ENCODE measurements around the gene STXBP5L.
"Not testable (repeated sequence)": the region's sequence is repeated elsewhere in the genome, so short reads cannot be mapped to it uniquely, and the experiment has no call there.

STXBP5L gene

GRCh38 chr3:121232309-121233225 lies 324.6 kb downstream of the STXBP5L start:
- DNase-seq = no peak

DNA sequence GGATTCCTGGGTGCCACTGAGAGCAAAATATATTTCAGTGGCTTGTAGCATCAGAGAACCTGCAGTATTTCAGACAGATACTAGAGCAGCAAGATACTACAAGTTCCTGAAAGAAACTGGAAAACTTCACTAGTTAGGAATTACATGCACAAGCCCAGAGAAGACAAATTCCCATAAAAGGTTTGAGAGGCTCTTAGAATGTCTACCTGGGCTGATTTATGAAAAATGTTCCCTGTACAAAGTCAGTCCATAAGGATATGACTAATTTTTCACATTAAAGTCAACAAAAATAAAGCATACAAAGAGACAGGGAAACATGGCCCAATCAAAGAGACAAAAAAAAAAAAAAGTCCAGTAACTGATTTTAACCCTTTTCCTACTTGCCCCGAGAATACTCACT lies 335.2 kb downstream of the STXBP5L start:
- no peak for DNase-seq

GRCh38 chr3:121252676-121253075 lies 344.7 kb downstream of the STXBP5L start:
- DNase-seq = no peak

DNA sequence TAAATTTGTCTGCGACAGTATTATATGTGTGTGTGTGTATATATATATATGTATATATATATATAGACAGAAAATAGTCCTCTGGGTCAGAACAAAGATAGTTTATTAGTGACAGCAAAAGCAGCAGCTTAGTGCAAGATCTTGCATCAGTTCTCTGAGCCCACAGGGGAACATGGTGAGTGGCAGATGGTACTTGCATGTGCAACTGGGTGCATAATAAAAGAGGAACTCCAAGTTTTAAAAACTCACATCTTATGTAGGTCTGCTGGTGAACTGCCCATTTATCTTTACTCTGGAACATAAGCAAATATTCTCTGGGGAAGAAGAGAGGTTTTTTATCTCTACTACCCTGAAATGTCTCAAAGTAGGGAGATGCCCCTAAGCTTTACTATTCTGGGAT lies 361.4 kb downstream of the STXBP5L start:
- no peak for DNase-seq

DNA sequence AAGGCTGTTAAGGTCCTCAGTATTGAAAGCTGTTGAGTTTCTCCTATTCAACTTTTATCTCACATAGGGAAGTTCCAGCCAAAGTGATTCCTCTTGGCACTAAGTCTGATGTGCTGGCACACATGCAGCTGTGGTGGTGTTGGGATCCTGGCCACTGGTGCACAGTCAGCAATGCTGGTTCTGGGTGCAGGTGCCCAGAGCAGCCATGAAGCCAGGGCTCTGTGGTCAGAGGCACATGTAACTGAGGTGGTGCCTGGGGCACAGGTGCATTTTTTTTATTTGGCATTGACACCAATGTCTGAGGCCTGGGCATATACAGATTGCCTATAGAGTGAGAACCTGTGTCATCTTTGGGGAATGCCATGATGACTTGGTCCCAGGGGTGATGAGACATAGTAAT lies 366.4 kb downstream of the STXBP5L start:
- DNase-seq = no peak

- DNase-seq = no peak
These were observed 387.4 kb downstream of the STXBP5L start for GRCh38 chr3:121295452-121295851.

GRCh38 chr3:121295979-121296378 lies 388.0 kb downstream of the STXBP5L start:
- no peak for DNase-seq

DNA sequence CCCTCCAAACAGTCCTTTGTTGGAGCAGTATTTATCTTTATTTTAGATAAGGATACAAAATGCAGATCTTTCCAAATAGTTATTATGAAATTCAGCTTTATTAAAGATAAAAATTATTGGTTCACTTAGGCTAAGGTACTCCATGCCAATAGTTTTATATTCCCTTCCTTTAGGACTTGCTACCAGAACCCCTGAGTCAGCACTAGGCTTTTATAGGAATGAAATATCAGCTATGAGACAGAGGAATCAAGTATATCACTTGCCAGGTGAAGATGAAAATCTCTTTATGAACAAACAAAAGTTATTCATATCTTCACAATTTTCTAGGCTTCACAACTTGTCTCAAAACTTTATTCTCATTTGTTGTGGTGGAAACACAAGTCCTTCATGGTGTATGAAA lies 416.3 kb downstream of the STXBP5L start:
- no peak for DNase-seq

GRCh38 chr3:121330118-121330517 lies 422.1 kb downstream of the STXBP5L start:
- no peak for DNase-seq

- no peak for DNase-seq
These were observed 422.6 kb downstream of the STXBP5L start for GRCh38 chr3:121330634-121331033.

DNA sequence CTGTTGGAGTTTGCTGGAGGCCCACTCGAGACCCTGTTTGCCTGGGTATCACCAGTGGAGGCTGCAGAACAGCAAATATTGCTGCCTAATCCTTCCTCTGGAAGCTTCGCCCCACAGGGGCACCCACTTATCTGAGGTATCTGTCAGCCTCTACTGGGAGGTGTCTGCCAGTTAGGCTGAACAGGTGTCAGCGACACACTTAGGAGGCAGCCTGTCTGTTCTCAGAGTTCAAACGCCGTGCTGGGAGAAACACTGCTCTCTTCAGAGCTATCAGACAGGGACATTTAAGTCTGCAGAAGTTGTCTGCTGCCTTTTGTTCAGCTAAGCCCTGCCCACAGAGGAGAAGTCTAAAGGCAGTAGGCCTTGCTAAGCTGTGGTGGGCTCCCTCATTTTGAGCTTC lies 448.0 kb downstream of the STXBP5L start:
- DNase-seq = not testable (repeated sequence)

- no peak for DNase-seq
These were observed 454.2 kb downstream of the STXBP5L start for GRCh38 chr3:121362035-121362734.

- not testable (repeated sequence) for DNase-seq
These were observed 480.3 kb downstream of the STXBP5L start for GRCh38 chr3:121388308-121388707.

- DNase-seq = not testable (repeated sequence)
These were observed 488.0 kb downstream of the STXBP5L start for GRCh38 chr3:121395967-121396366.

- DNase-seq = not testable (repeated sequence)
These were observed 490.0 kb downstream of the STXBP5L start for GRCh38 chr3:121398051-121398450.

- DNase-seq = no peak
These were observed 491.8 kb downstream of the STXBP5L start for GRCh38 chr3:121399820-121400219.

DNA sequence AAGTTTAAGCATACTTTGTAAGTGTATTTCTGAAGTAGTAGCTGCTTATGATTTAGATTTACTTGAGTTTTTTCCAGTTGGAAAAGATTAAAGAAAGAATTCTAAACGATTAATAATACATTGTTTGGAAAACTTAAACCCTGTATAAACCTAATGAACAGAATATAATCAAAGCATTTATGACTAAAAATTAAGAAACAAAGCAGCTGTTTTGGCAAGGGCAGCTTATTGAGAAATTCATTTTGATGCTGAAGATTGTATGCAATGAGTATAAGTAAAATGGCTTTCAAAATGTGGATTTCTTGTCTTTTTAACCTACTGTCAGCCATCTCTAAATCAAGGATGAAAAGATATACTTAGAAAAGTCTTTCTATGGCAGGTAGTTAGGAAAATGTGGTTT lies 497.6 kb downstream of the STXBP5L start:
- no peak for DNase-seq

- no peak for DNase-seq
These were observed 503.5 kb downstream of the STXBP5L start for GRCh38 chr3:121411523-121411922.

DNA sequence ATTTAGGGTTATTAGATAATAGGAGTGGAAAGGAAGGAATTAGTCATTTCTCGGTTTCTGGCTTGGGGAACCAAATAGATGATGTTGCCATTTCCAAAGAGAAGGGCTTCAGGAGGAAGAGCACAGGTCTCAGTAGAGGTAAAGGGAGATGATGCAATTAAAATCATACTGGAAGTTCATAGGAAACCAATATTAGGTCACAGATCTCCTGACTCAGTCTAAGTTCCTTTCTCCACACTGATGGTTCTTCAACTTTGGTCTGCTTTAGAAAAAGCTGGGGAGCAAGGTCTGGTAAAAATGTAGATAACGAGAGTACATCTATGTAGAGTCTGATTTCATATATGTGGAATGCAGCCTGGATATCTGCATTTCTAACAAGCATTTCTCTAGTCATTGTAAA lies 506.9 kb downstream of the STXBP5L start:
- no peak for DNase-seq

GRCh38 chr3:121418182-121418581 lies 510.2 kb downstream of the STXBP5L start:
- DNase-seq = no peak

DNA sequence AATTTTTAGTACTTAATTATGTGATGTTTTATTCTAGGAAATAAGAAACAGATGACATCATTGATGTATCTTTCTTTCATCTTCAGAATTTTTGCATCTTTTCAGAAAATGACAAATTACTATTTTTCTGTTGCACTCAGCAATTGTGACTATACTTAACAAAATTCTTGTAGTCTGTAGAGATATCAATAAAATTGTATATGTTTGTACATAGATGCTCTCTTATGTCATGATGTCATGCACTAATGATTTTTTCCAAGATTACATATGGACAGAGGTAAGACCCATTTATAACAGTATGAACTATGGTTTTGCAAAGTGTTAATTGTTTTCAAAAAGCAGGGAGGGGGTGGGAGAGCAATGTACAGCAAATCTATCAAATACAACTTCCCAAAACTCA lies 516.5 kb downstream of the STXBP5L start:
- DNase-seq = no peak

- DNase-seq = no peak
These were observed 522.7 kb downstream of the STXBP5L start for GRCh38 chr3:121430664-121431215.

DNA sequence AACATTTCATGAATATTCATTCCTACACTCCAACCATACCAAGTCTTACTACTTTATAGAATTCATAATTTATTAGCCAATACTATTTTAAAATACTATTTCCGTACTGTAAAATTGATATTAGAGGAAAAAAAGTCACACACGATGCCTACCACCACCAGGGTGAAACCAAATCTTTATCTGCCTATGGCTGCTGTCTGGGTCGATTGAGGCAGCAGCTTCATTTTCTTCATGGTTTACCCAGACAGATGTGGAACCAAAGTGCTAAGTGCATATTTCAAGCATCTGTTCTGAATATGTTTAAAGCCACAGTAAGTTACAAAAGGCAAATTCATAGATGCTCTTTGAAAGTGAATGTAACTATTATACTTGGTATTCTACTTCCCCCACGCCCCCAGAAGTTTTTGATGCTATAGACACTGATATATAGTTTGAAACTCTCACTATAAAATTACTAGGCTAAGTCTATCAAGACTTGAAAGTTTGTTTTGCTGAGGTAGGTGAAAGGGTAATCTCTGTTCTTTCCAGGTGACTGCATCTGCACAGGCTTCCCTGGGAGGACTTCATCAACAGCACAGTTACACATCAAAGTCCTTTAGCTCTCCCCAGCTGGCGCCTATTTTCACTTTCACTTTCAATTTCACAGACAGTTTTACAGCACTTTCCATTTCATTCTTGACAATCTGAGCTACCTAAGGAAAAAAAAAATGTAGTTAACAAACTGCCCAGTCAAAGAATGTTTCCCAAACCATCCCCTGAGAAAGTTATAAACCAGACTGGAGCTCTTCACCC lies 523.9 kb downstream of the STXBP5L start:
- peak; percentile 43 for DNase-seq

Data from NCI-H2171 (cell line).